Ovary (tissue), 3 donors: ENCODE results near the gene ZNF664.

ENCODE experiments used
- POLR2A ChIP-seq: fragments of 450-650 bp; IDR thresholded peaks from one replicate; pipeline ENCODE4 v1.6.1; 2017; ENCODE audit warnings: antibody characterized with exemption, mild to moderate bottlenecking, moderate library complexity
- TF ChIP-seq, protein P1 (sequence below), 3 donors: fragments of 450-650 bp in 2 of 3; fragments of 200-600 bp in 1 of 3; IDR thresholded peaks; one replicate each; pipeline versions ENCODE4 v1.5.1 to v1.8.0; 2016 to 2022; ENCODE audit warnings: antibody characterized with exemption in 3 of 3, mild to moderate bottlenecking in 1 of 3
- donor health status: DM: no; HTN: no; CAD: no.

- TF ChIP-seq POLR2A: no peak
- TF ChIP-seq, protein P1, sequence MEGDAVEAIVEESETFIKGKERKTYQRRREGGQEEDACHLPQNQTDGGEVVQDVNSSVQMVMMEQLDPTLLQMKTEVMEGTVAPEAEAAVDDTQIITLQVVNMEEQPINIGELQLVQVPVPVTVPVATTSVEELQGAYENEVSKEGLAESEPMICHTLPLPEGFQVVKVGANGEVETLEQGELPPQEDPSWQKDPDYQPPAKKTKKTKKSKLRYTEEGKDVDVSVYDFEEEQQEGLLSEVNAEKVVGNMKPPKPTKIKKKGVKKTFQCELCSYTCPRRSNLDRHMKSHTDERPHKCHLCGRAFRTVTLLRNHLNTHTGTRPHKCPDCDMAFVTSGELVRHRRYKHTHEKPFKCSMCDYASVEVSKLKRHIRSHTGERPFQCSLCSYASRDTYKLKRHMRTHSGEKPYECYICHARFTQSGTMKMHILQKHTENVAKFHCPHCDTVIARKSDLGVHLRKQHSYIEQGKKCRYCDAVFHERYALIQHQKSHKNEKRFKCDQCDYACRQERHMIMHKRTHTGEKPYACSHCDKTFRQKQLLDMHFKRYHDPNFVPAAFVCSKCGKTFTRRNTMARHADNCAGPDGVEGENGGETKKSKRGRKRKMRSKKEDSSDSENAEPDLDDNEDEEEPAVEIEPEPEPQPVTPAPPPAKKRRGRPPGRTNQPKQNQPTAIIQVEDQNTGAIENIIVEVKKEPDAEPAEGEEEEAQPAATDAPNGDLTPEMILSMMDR (IDR thresholded peaks at IDR 0.05): no peak
These were observed 29.9 kb upstream of the ZNF664 start for GRCh38 chr12:123942911-123943648.
